OCI-LY1 (cell line): ENCODE measurements around the gene ALLC.

Experiments used
- H2AFZ ChIP-seq: fragments of 200-600 bp; sonication (generic), shearing (Covaris generic); 2 replicates; pipeline ENCODE4 v1.6.0; 2014; ENCODE audit warnings: antibody characterized with exemption, mild to moderate bottlenecking, low read length
- H3F3A ChIP-seq: fragments of 200-600 bp; sonication (generic), shearing (Covaris generic); 2 replicates; pipeline ENCODE4 v1.6.0; 2014; ENCODE audit warnings: mild to moderate bottlenecking, antibody characterized with exemption, low read length, moderate library complexity; ENCODE audit not compliant: insufficient read depth
- H3K27ac ChIP-seq: fragments of 200-600 bp; sonication (generic); 2 replicates; pipeline ENCODE4 v1.5.1; 2014; ENCODE audit warnings: low read length, mixed run types, mild to moderate bottlenecking, low read depth; ENCODE audit not compliant: poor library complexity, severe bottlenecking
- H3K27me3 ChIP-seq: fragments of 200-600 bp; sonication (generic); 2 replicates; pipeline ENCODE4 v1.6.0; 2014; ENCODE audit warnings: antibody characterized with exemption, mild to moderate bottlenecking, low read length, moderate library complexity; ENCODE audit not compliant: insufficient read depth
- H3K36me3 ChIP-seq: fragments of 200-600 bp; sonication (generic); 2 replicates; pipeline ENCODE4 v1.6.1; 2014; ENCODE audit warnings: mild to moderate bottlenecking, antibody characterized with exemption, low read length, moderate library complexity, mixed read lengths; ENCODE audit not compliant: insufficient read depth
- H3K4me1 ChIP-seq: fragments of 200-600 bp; sonication (generic); 2 replicates; pipeline ENCODE4 v1.5.1; 2014; ENCODE audit warnings: mild to moderate bottlenecking, low read length, moderate library complexity; ENCODE audit not compliant: insufficient read depth, severe bottlenecking
- H3K4me2 ChIP-seq: fragments of 200-600 bp; sonication (generic), shearing (Covaris generic); 2 replicates; pipeline ENCODE4 v1.6.1; 2014; ENCODE audit warnings: low read length
- H3K4me3 ChIP-seq: fragments of 200-600 bp; sonication (generic); 2 replicates; pipeline ENCODE4 v1.5.1; 2014; ENCODE audit warnings: low read length, low read depth, mild to moderate bottlenecking, mixed read lengths; ENCODE audit not compliant: poor library complexity, severe bottlenecking
- H3K79me2 ChIP-seq: fragments of 200-600 bp; shearing (Covaris generic); 2 replicates; pipeline ENCODE4 v1.6.1; 2016; ENCODE audit warnings: mixed run types, low read length, mixed read lengths; ENCODE audit not compliant: insufficient read depth
- H3K9ac ChIP-seq: fragments of 200-600 bp; sonication (generic), shearing (Covaris generic); 2 replicates; pipeline ENCODE4 v1.6.1; 2014; ENCODE audit warnings: mild to moderate bottlenecking, low read length, mixed read lengths
- H3K9me2 ChIP-seq: fragments of 200-600 bp; sonication (generic), shearing (Covaris generic); 2 replicates; pipeline ENCODE4 v1.6.1; 2014; ENCODE audit warnings: low read depth, mild to moderate bottlenecking, low read length, mixed read lengths
- H3K9me3 ChIP-seq: fragments of 200-600 bp; shearing (Covaris generic); 2 replicates; pipeline ENCODE4 v1.6.1; 2014; ENCODE audit warnings: low read length, mixed read lengths
- H4K20me1 ChIP-seq: fragments of 200-600 bp; sonication (generic), shearing (Covaris generic); 2 replicates; pipeline ENCODE4 v1.6.0; 2016; ENCODE audit warnings: mild to moderate bottlenecking, low read length; ENCODE audit not compliant: insufficient read depth
- CTCF ChIP-seq: fragments of 200-600 bp; sonication (generic), shearing (Covaris generic); IDR thresholded peaks from 2 replicates; pipeline ENCODE4 v1.5.1; 2017; ENCODE audit warnings: mild to moderate bottlenecking, antibody characterized with exemption, low read length, moderate library complexity, mixed read lengths
- EZH2 ChIP-seq: fragments of 200-600 bp; sonication (generic), shearing (Covaris generic); IDR thresholded peaks from 2 replicates; pipeline ENCODE4 v1.8.0; 2017; ENCODE audit warnings: borderline replicate concordance, mixed run types, mild to moderate bottlenecking, antibody characterized with exemption, low read length, moderate library complexity, mixed read lengths

The ALLC gene

GRCh38 chr2:3646446-3646845 lies 11.6 kb upstream of the ALLC start:
- no peaks in the 10 kb centered on the region for H3K36me3 ChIP-seq
- no peaks in the 10 kb centered on the region for H3K27me3 ChIP-seq
- no peak overlapping the region for H3K4me3 ChIP-seq
- TF ChIP-seq CTCF (no peak), EZH2 (no peak)
- no peaks in the 10 kb centered on the region for H4K20me1 ChIP-seq
- H3K27ac ChIP-seq = no peak overlapping the region
- H3K4me2 ChIP-seq = no peak overlapping the region
- peaks cover 13% of the 10 kb centered on the region for H3K4me1 ChIP-seq
- no peaks in the 10 kb centered on the region for H3F3A ChIP-seq
- H3K79me2 ChIP-seq = no peaks in the 10 kb centered on the region
- no peak overlapping the region for H2AFZ ChIP-seq
- H3K9me2 ChIP-seq = no peaks in the 10 kb centered on the region
- no peaks in the 10 kb centered on the region for H3K9me3 ChIP-seq
- no peak overlapping the region for H3K9ac ChIP-seq

DNA sequence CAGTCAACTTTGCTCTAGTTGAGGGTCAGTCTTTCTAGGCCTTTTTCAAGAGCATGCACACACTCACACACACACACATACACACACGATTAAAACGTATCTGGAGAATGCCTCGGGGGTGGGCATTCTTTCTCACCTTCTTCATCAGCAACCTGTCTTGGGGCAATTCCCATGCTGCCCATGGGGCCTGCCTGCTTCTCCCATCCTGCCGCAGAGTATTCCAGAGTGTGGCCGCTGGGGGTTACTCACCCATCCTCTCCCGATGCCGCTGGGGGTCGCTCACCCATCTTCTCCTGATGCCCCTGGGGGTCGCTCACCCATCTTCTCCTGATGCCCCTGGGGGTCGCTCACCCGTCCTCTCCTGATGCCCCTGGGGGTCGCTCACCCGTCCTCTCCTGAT lies 10.8 kb upstream of the ALLC start:
- no peak overlapping the region for H3K9ac ChIP-seq
- TF ChIP-seq CTCF = no peak
- no peak for TF ChIP-seq EZH2
- peaks cover 21% of the 10 kb centered on the region for H3K4me1 ChIP-seq
- H3F3A ChIP-seq = no peaks in the 10 kb centered on the region
- no peaks in the 10 kb centered on the region for H3K27me3 ChIP-seq
- no peaks in the 10 kb centered on the region for H3K9me2 ChIP-seq
- H2AFZ ChIP-seq = no peak overlapping the region
- no peak overlapping the region for H3K4me2 ChIP-seq
- H3K4me3 ChIP-seq = no peak overlapping the region
- no peaks in the 10 kb centered on the region for H3K79me2 ChIP-seq
- no peaks in the 10 kb centered on the region for H3K9me3 ChIP-seq
- no peaks in the 10 kb centered on the region for H4K20me1 ChIP-seq
- no peak overlapping the region for H3K27ac ChIP-seq
- no peaks in the 10 kb centered on the region for H3K36me3 ChIP-seq

DNA sequence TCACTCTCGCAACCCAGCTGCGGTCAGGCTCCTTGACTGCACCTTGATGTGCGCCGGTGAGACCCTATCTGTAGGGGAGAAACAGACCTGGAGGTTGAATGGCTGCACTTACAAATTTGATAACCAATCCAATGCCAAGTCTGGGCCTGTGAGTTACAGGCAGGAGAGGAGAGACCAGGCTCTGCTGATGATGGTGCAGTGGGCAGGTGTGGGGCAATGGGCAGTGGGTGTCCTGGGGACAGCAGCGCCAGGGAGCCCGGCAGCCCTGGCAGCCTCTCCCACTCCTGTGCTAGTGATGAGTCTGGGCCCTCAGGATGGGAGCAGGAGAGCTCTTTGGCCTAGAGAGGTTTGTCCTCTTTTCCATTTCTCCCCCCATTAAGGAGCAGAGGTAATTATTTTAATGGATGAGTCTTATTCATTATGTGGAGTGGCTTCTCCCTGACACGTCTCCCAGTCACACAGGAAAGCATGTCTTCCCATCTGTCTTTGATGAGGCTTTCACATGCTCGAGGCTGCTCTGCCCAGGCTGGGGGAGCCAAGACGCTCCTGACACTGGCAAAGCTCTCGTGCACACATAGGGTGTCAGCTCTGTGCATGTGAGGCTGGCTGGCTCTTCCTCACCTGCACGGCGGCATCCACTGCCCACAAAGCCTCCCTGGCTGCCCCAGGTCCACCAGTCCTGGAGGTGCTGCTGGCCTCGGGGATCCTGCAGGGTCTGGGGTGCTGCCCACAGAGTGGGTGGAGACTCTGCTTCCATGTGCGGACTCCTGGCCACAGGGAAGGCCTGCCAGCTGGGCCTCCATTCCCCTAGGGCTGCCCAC lies 10.0 kb upstream of the ALLC start:
- Histone ChIP-seq H3K9me3 (no peaks in the 10 kb centered on the region), H3K9ac (no peak overlapping the region), H2AFZ (no peak overlapping the region), H3K79me2 (no peaks in the 10 kb centered on the region), H4K20me1 (no peaks in the 10 kb centered on the region), H3F3A (no peaks in the 10 kb centered on the region), H3K27ac (no peak overlapping the region), H3K4me3 (no peak overlapping the region), H3K36me3 (no peaks in the 10 kb centered on the region), H3K4me2 (no peak overlapping the region), H3K9me2 (no peaks in the 10 kb centered on the region), H3K27me3 (no peaks in the 10 kb centered on the region), H3K4me1 (peaks cover 29% of the 10 kb centered on the region)
- no peak for TF ChIP-seq CTCF
- no peak for TF ChIP-seq EZH2
